ENCODE measurements around the gene DACT1.

Gene DACT1

GRCh38 chr14:58695514-58695913, 57.8 kb downstream of the DACT1 start:
- TF ChIP-seq, protein P1, sequence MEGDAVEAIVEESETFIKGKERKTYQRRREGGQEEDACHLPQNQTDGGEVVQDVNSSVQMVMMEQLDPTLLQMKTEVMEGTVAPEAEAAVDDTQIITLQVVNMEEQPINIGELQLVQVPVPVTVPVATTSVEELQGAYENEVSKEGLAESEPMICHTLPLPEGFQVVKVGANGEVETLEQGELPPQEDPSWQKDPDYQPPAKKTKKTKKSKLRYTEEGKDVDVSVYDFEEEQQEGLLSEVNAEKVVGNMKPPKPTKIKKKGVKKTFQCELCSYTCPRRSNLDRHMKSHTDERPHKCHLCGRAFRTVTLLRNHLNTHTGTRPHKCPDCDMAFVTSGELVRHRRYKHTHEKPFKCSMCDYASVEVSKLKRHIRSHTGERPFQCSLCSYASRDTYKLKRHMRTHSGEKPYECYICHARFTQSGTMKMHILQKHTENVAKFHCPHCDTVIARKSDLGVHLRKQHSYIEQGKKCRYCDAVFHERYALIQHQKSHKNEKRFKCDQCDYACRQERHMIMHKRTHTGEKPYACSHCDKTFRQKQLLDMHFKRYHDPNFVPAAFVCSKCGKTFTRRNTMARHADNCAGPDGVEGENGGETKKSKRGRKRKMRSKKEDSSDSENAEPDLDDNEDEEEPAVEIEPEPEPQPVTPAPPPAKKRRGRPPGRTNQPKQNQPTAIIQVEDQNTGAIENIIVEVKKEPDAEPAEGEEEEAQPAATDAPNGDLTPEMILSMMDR (IDR thresholded peaks at IDR 0.05; ENCODE audit: control insufficient read depth, extremely low read depth, insufficient read depth): no peak
- DNase-seq (ENCODE audit: low read depth): no peak
- no peak overlapping the region for H3K4me3 ChIP-seq (ENCODE audit: low read depth, low read length)

- DNase-seq (ENCODE audit: low read depth): no peak
- no peak overlapping the region for H3K4me3 ChIP-seq (ENCODE audit: low read depth, low read length)
- TF ChIP-seq, protein P1 (IDR thresholded peaks at IDR 0.05; ENCODE audit: control insufficient read depth, extremely low read depth, insufficient read depth): no peak
Measured at GRCh38 chr14:58697266-58697929, 59.6 kb downstream of the DACT1 start.

Measured in LNCaP clone FGC (cell line).